Epithelial cell of esophagus (primary cell): ENCODE data around the gene CFAP100.

ENCODE experiments used
- DNase-seq: peaks from one replicate; pipeline ENCODE4 v3.0.0; 2010; ENCODE audit warnings: low read depth
- H3K4me3 ChIP-seq: 2 replicates; pipeline ENCODE4 v1.5.1; 2011; ENCODE audit warnings: mild to moderate bottlenecking, low read length, control low read depth
- TF ChIP-seq, protein P1 (sequence below): IDR thresholded peaks from 2 replicates; pipeline ENCODE4 v1.5.1; 2011; ENCODE audit warnings: low read depth, mild to moderate bottlenecking, low read length, control low read depth, inconsistent platforms; ENCODE audit not compliant: insufficient read depth; ENCODE audit errors: missing control alignments

Gene CFAP100

DNA sequence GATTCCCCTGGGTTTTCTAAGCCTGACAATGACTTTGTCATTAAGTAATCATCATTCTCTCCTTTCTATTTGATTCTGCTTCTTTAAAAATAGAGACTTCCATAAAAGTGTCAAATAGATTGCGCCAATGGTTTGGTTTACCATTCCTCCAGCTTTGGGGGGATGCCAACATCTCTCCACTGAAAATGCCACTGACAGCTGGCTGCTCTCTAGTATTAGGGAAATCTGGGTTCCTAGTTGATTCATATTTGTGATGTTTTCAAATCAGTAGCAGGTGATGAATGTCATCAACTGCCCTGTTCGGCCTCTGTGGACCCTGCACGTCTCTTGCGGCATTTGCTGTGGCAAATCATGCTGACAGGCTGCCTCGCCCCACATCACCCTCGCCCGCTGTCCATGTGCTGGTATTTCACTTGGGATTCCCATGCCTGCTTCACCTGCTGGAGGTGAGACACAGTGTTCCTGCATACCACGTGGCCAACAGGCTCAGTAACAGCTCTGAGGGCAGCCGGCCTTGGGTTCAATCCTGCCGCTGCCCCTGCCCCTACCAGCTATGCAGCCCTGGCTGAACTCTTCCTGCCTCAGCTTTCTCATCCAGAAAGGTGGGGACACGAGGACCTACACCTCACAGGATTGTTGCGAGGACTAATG is 52.9 kb downstream of the CFAP100 start:
- TF ChIP-seq, protein P1, sequence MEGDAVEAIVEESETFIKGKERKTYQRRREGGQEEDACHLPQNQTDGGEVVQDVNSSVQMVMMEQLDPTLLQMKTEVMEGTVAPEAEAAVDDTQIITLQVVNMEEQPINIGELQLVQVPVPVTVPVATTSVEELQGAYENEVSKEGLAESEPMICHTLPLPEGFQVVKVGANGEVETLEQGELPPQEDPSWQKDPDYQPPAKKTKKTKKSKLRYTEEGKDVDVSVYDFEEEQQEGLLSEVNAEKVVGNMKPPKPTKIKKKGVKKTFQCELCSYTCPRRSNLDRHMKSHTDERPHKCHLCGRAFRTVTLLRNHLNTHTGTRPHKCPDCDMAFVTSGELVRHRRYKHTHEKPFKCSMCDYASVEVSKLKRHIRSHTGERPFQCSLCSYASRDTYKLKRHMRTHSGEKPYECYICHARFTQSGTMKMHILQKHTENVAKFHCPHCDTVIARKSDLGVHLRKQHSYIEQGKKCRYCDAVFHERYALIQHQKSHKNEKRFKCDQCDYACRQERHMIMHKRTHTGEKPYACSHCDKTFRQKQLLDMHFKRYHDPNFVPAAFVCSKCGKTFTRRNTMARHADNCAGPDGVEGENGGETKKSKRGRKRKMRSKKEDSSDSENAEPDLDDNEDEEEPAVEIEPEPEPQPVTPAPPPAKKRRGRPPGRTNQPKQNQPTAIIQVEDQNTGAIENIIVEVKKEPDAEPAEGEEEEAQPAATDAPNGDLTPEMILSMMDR: no peak
- DNase-seq: no peak
- no peak overlapping the region for H3K4me3 ChIP-seq

DNA sequence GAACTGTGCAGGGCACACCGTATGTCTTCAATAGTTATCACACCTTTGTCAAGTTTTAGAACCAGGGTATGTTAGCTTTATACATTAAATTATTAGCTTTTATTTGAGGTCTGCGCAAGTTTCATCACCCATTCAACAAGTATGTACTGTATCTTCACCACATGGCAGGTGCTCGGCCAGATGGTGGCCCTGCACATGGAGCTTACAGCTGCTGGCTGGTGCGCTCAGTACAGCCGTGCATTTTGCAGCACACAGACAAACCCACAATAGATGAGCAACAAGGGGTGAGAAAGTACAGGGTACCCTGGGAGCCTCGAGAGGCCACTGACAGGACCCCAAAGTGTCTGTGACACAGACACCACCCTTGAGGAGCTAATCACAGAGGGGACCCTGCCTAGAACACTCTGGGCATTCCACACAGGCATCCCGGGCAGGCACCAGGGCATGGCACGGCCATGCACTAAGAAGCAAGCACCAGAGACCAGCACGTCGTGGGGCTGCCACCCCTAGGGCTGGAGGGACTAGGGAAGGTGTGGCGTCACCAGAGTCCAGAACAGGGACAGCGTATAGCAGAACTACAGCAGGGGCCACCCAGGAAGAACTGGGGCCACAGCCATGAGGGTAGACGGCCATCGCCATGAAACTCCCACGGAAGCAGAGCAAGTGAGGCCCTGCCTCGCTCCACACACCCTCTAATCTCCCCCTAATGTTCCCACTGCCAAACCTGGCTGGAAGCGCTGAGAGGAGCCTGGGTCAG is 53.6 kb downstream of the CFAP100 start:
- TF ChIP-seq, protein P1: no peak
- no peak overlapping the region for H3K4me3 ChIP-seq
- DNase-seq: no peak

DNA sequence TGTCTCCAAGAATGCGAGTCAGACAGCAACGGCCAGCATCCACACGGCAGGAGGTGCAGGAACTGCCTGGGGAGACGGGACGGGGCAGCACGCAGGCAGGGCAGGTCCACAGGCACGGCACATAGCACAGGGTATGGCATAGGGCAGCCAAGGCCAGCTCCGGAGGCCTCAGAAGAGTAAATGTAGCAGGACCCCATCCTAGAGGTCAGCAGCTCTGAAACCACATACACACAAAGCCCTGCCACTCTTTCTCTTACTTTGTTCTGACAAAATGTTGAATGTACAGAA is 54.1 kb downstream of the CFAP100 start:
- no peak overlapping the region for H3K4me3 ChIP-seq
- TF ChIP-seq, protein P1: no peak
- no peak for DNase-seq

DNA sequence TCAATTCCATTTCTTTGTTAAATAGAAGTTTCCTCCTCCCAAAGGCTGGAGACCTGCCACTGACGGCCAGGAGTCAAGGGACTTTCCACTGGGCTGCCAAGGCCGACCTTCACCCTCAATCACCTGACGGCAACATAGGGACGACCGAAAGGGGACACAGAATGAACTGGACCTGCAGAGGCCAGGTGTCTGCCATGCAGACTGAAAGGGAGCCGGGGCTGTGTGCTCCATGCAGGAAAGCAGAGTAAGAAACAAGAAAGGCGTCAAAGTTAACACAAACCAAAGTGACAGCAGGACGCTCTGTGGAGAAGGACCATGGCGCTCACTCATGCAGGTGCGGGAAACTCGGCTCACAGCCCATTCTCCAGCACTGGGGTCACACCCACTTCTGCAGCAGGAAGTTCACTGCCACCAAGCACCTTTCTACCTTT is 54.9 kb downstream of the CFAP100 start:
- no peak for DNase-seq
- TF ChIP-seq, protein P1: no peak
- H3K4me3 ChIP-seq: no peak overlapping the region

DNA sequence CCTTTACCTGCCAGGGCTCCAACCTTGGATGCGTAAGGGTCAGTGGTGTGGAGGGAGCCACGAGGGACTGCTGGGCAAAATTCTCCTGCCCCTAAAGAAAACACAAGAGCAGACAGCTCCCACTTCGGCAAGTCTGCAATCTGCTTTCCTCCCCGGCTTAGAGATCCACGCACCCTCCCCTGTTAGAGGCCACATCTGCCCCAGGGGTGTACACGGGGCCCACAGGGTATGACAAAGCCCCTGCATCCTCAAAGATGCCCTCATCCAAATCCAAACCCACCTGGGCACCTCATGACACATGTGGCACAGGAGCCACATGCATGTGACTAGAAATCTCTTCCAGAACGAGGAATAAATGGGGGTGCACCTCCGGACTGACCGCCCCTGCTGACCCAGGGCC is 55.5 kb downstream of the CFAP100 start:
- TF ChIP-seq, protein P1: no peak
- no peak overlapping the region for H3K4me3 ChIP-seq
- DNase-seq: no peak

DNA sequence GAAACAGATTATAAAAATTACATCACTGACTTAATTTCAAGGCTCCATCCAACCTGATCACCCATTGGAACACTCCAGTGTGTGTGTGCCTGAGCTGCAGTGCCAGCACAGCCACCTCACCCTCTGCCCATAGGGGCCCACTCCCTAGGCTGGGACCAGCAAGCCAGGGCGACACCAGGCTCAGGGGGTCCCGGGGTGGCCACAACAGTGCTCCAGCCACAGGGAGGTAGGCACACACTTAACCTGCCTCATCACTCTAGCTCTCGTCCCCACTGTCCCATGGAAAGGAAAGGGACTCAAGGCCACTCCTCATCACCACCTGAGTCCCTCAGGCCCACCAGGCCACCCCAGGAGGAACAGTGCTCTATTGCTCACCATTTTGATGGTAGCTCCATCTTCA is 56.0 kb downstream of the CFAP100 start:
- H3K4me3 ChIP-seq: no peak overlapping the region
- TF ChIP-seq, protein P1: no peak
- no peak for DNase-seq

DNA sequence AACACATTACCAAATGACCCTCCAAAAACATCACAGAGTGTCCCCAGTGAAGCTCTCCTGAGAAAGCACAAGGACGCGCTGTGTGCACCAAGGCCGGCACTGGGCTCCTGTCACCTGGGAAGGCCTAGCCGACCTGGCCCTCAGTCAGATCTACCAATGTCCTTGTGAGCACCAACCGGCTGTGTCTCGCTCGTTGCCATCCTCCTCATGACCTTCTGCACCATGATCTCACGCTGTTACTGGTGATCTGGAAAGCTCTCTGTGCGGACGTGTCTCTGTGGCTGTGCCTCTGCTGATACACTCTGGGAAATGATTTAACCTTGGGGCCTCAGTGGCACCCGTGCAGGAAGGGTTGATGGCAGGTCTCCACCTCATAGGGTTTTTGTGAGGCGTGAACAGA is 56.8 kb downstream of the CFAP100 start:
- TF ChIP-seq, protein P1: no peak
- H3K4me3 ChIP-seq: no peak overlapping the region
- no peak for DNase-seq
